Spleen (tissue), 11 donors: ENCODE measurements around the gene TACC2. TPM values are rescaled to one million over a fixed set of nuclear protein-coding genes. Genes with fewer than 3 reads are reported as not detected.

Source experiments
- DNase-seq: peaks from one replicate; pipeline ENCODE4 v3.0.0-alpha.2; 2020
- H3K27ac ChIP-seq, 8 donors: fragments of 200-600 bp; sonication (generic) in 7 of 8; 1 replicate in 4 of 8; 2 replicates in 4 of 8; pipeline versions ENCODE4 v1.5.0 to v1.8.0; 2016 to 2021; ENCODE audit warnings: inconsistent platforms in 4 of 8, mild to moderate bottlenecking in 4 of 8, moderate library complexity in 1 of 8
- H3K27me3 ChIP-seq, 7 donors: fragments of 200-600 bp; sonication (generic) in 6 of 7; replicated peaks in 1 of 7; 1 replicate in 4 of 7; 2 replicates in 3 of 7; pipeline versions ENCODE4 v1.5.0 to v1.8.0; 2016 to 2021; ENCODE audit warnings: inconsistent platforms in 3 of 7, mild to moderate bottlenecking in 1 of 7
- H3K36me3 ChIP-seq, 6 donors: fragments of 200-600 bp; sonication (generic) in 5 of 6; 1 replicate in 4 of 6; 2 replicates in 2 of 6; pipeline versions ENCODE4 v1.5.0 to v1.8.0; 2016 to 2021; ENCODE audit warnings: inconsistent platforms in 2 of 6
- H3K4me1 ChIP-seq, 6 donors: fragments of 200-600 bp; sonication (generic) in 5 of 6; 1 replicate in 3 of 6; 2 replicates in 3 of 6; pipeline versions ENCODE4 v1.5.0 to v1.8.0; 2016 to 2021; ENCODE audit warnings: inconsistent platforms in 3 of 6
- H3K4me3 ChIP-seq, 8 donors: fragments of 200-600 bp; sonication (generic) in 7 of 8; 1 replicate in 4 of 8; 2 replicates in 4 of 8; pipeline versions ENCODE4 v1.5.0 to v1.8.0; 2016 to 2021; ENCODE audit warnings: inconsistent platforms in 4 of 8, mild to moderate bottlenecking in 4 of 8, moderate library complexity in 2 of 8
- H3K9me3 ChIP-seq, 8 donors: fragments of 200-600 bp; sonication (generic) in 7 of 8; 1 replicate in 4 of 8; 2 replicates in 4 of 8; pipeline versions ENCODE4 v1.5.0 to v1.8.0; 2016 to 2021; ENCODE audit warnings: inconsistent platforms in 4 of 8
- CTCF ChIP-seq, 11 experiments: fragments of 200-600 bp in 7 of 11; fragments of 450-650 bp in 4 of 11; sonication (generic) in 4 of 11; IDR thresholded peaks in 8 of 11; conservative IDR thresholded peaks in 3 of 11; 1 replicate in 7 of 11; 2 replicates in 4 of 11; pipeline versions ENCODE4 v1.4.0 to v1.8.0; 2016 to 2021; ENCODE audit warnings: antibody characterized with exemption in 11 of 11, inconsistent platforms in 4 of 11, mild to moderate bottlenecking in 1 of 11
- POLR2A ChIP-seq, 3 donors: fragments of 450-650 bp; IDR thresholded peaks; one replicate each; pipeline ENCODE4 v1.5.1; 2017; ENCODE audit warnings: antibody characterized with exemption in 3 of 3, mild to moderate bottlenecking in 1 of 3
- POLR2AphosphoS5 ChIP-seq, 3 donors: sonication (generic); formaldehyde crosslinking; IDR thresholded peaks; one replicate each; pipeline ENCODE4 v1.5.1; 2017; ENCODE audit warnings: antibody characterized with exemption in 3 of 3
- WGBS, 5 donors: extraction: QIAGEN DNeasy Blood & Tissue Kit in 3 of 5; methylation state at CpG; one replicate each; pipeline versions ENCODE4 v1.1.5 to v1.1.7; 2013 to 2018; 5-methylcytosine and 5-hydroxymethylcytosine counted together
- intact Hi-C: fragments of 100-400 bp; cut with DNase I; formaldehyde crosslinking; loops from one replicate; pipeline ENCODE4 v1.15.0; 2023; ENCODE audit warnings: low total_unique reads
- polyA plus RNA-seq, 3 donors: library from polyadenylated mRNA; stranded (reverse); fragments of 200-250 nt; gene quantifications; one replicate each; pipeline ENCODE4 v1.2.1, GENCODE V29; 2013
- total RNA-seq, 7 donors: library from RNA; depleted of rRNA in 3 of 7; stranded (reverse); fragments of >200 nt in 3 of 7; fragmentation: NEBNext Ultra II Directional in 4 of 7; extraction: Animal tissue kit (Norgen Biotek cat#: 25700) in 4 of 7; gene quantifications; one replicate each; pipeline versions ENCODE4 v1.1.0 to v1.2.1, GENCODE V29; 2016 to 2021
- donor health status: healthy with polysubstance abuse.
- donor health status: DM: no; HTN: no; CAD: no; lungs with moderate emphysema.
- donor health status: DM: no; HTN: no; CAD: no.
- donor health status: Bipolar disorder and iron deficiency.
- donor health status: healthy.
- donor health status: DM: no; HTN: no; CAD: no.
- donor health status: DM: yes; HTN: yes; CAD: no.

TACC2 gene
- total and polyA plus RNA-seq, 10 donors, result 2.4 to 13.9 (median 4.5) TPM

GRCh38 chr10:122054048-122055025, 65.4 kb downstream of the TACC2 start:
- no peaks in the 10 kb centered on the region for H3K36me3 ChIP-seq
- peak overlapping the region in 7 of 8 donors; percentile 9 to 59 (median 30) for H3K27ac ChIP-seq
- WGBS, 5 donors, result 42 to 58% (median 43%) methylated on average over 11 to 15 of the region's 15 CpGs
- H3K4me3 ChIP-seq, result no peak overlapping the region
- H3K27me3 ChIP-seq, result no peaks in the 10 kb centered on the region
- DNase-seq, result peak; percentile 15
- H3K9me3 ChIP-seq, result peaks cover 0 to 4% (median 0%) of the 10 kb centered on the region in 8 donors
- H3K4me1 ChIP-seq, result peaks cover 0 to 23% (median 7%) of the 10 kb centered on the region in 6 donors
- intact Hi-C loops, result no loop called here
- no peak for TF ChIP-seq POLR2A (IDR thresholded peaks at IDR 0.05)
- no peak for TF ChIP-seq POLR2AphosphoS5 (IDR thresholded peaks at IDR 0.05)
- TF ChIP-seq CTCF (IDR thresholded peaks at IDR 0.05 in 8 of 11, conservative IDR thresholded peaks at IDR 0.05 in 3 of 11), result peak in 4 of 11 experiments; percentile 34 to 42 (median 40)

- Histone ChIP-seq H3K27ac (peak overlapping the region in 1 of 8 donors; percentile 30), H3K4me1 (peaks cover 0 to 23% (median 7%) of the 10 kb centered on the region in 6 donors), H3K36me3 (no peaks in the 10 kb centered on the region), H3K4me3 (no peak overlapping the region), H3K27me3 (no peaks in the 10 kb centered on the region), H3K9me3 (peaks cover 0 to 4% (median 0%) of the 10 kb centered on the region in 8 donors)
- 90 to 94% (median 93%) methylated on average over 5 of the region's 5 CpGs for WGBS, 5 donors
- intact Hi-C loops, result no loop called here
- no peak for DNase-seq
- TF ChIP-seq POLR2A (IDR thresholded peaks at IDR 0.05) (no peak), CTCF (IDR thresholded peaks at IDR 0.05 in 8 of 11, conservative IDR thresholded peaks at IDR 0.05 in 3 of 11) (no peak), POLR2AphosphoS5 (IDR thresholded peaks at IDR 0.05) (no peak)
Measured at GRCh38 chr10:122055252-122055651, 66.3 kb downstream of the TACC2 start.

- 89 to 96% (median 92%) methylated on average over 8 of the region's 8 CpGs for WGBS, 5 donors
- Histone ChIP-seq H3K27me3 (no peaks in the 10 kb centered on the region), H3K9me3 (peaks cover 0 to 4% (median 0%) of the 10 kb centered on the region in 8 donors), H3K4me3 (no peak overlapping the region), H3K36me3 (no peaks in the 10 kb centered on the region), H3K4me1 (peaks cover 0 to 19% (median 7%) of the 10 kb centered on the region in 6 donors), H3K27ac (no peak overlapping the region)
- DNase-seq, result peak; percentile 28
- TF ChIP-seq CTCF (IDR thresholded peaks at IDR 0.05 in 8 of 11, conservative IDR thresholded peaks at IDR 0.05 in 3 of 11), result no peak
- no peak for TF ChIP-seq POLR2AphosphoS5 (IDR thresholded peaks at IDR 0.05)
- TF ChIP-seq POLR2A (IDR thresholded peaks at IDR 0.05), result no peak
- intact Hi-C loops, result no loop called here
Measured at GRCh38 chr10:122056431-122057094, 67.6 kb downstream of the TACC2 start.
